Fibroblast of villous mesenchyme (primary cell): ENCODE results near the gene AJAP1. TPM values are rescaled to one million over a fixed set of nuclear protein-coding genes. Genes with fewer than 3 reads are reported as not detected.

Experiments
- DNase-seq: peaks from one replicate; pipeline ENCODE4 v3.0.0-alpha.2; 2010; ENCODE audit warnings: low read depth
- H3K4me3 ChIP-seq: 2 replicates; pipeline ENCODE4 v1.5.1; 2011; ENCODE audit warnings: low read depth, mild to moderate bottlenecking, low read length
- CTCF ChIP-seq: IDR thresholded peaks from 2 replicates; pipeline ENCODE4 v1.5.1; 2012; ENCODE audit warnings: low read depth, mild to moderate bottlenecking, low read length; ENCODE audit not compliant: insufficient read depth
- total RNA-seq: library from RNA; depleted of rRNA; stranded (reverse); fragments of >200 nt; gene quantifications from 2 replicates; pipeline ENCODE4 v1.2.3, GENCODE V29; 2012

Gene AJAP1
- total RNA-seq, 1 donor = under 0.01 TPM

DNA sequence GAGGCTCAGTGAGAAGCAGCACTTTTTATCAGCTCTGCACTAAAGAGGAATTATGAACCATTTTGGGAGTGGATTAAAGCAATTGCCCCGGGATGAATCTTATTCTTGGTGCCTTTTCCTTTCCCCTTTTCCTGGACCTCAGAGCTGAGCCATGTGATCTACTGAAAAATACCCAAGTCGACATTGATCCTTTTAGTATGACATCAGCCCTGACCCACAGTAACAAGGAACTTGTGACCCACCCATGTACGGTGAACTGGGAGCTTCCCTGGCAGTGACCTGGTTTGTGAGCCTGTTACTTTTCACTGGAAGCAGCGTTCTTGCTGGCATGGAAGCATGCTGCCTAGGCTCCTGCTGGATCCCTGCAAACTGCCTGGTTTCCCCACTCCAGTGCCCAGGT, 15.9 kb downstream of the AJAP1 start:
- DNase-seq = no peak
- TF ChIP-seq CTCF = no peak

GRCh38 chr1:4671828-4672227, 17.4 kb downstream of the AJAP1 start:
- no peak overlapping the region for H3K4me3 ChIP-seq
- no peak for DNase-seq
- TF ChIP-seq CTCF = no peak

More for the DNA sequence above, 15.9 kb downstream of the AJAP1 start:
- no peak overlapping the region for H3K4me3 ChIP-seq

GRCh38 chr1:4673494-4673893, 19.1 kb downstream of the AJAP1 start:
- TF ChIP-seq CTCF = no peak
- no peak for DNase-seq
- no peak overlapping the region for H3K4me3 ChIP-seq

- DNase-seq = no peak
- no peak for TF ChIP-seq CTCF
- no peak overlapping the region for H3K4me3 ChIP-seq
These were observed 19.7 kb downstream of the AJAP1 start for GRCh38 chr1:4674117-4674516.

GRCh38 chr1:4674676-4675075, 20.3 kb downstream of the AJAP1 start:
- DNase-seq = no peak
- no peak overlapping the region for H3K4me3 ChIP-seq
- no peak for TF ChIP-seq CTCF

- no peak overlapping the region for H3K4me3 ChIP-seq
- TF ChIP-seq CTCF = no peak
- no peak for DNase-seq
These were observed 21.2 kb downstream of the AJAP1 start for GRCh38 chr1:4675454-4676186.

- TF ChIP-seq CTCF = no peak
These were observed 21.8 kb downstream of the AJAP1 start for GRCh38 chr1:4676253-4676652.

More at GRCh38 chr1:4676253-4676652, 21.8 kb downstream of the AJAP1 start:
- DNase-seq = no peak
- no peak overlapping the region for H3K4me3 ChIP-seq
